HS-5 (cell line): ENCODE measurements around the gene TMEM43.
A peak's percentile ranks its signal among the peaks of the same experiment; 100 is the strongest.

Experiments used
- DNase-seq: peaks from one replicate; pipeline ENCODE4 v3.0.0-alpha.2; 2012; ENCODE audit warnings: low read depth

TMEM43 gene

GRCh38 chr3:14178247-14179113 is 53.6 kb downstream of the TMEM43 start, which contains the start of the genes LSM3 and XPC:
Gene LSM3 (plus strand): TSS chr3:14178817. CDS start chr3:14178861, 44 bp downstream.
Gene XPC (minus strand): TSS chr3:14178601. CDS start chr3:14178568, 33 bp downstream.
- peak; percentile 96 for DNase-seq

- DNase-seq, result no peak
Measured at GRCh38 chr3:14179114-14179465, 54.2 kb downstream of the TMEM43 start.

GRCh38 chr3:14179795-14180194 is 54.9 kb downstream of the TMEM43 start:
- DNase-seq, result no peak

GRCh38 chr3:14181253-14181652 is 56.4 kb downstream of the TMEM43 start:
- no peak for DNase-seq

GRCh38 chr3:14183015-14183577 is 58.2 kb downstream of the TMEM43 start:
- no peak for DNase-seq

- no peak for DNase-seq
Measured at GRCh38 chr3:14186854-14187458, 62.1 kb downstream of the TMEM43 start.

- DNase-seq, result no peak
Measured at GRCh38 chr3:14188041-14188754, 63.3 kb downstream of the TMEM43 start.
